CD8-positive, alpha-beta memory T cell (primary cell): ENCODE results near the gene RTTN. TPM values are rescaled to one million over a fixed set of nuclear protein-coding genes. Genes with fewer than 3 reads are reported as not detected.
A peak's percentile ranks its signal among the peaks of the same experiment; 100 is the strongest.

Source experiments
- CTCF ChIA-PET: fragments of 350-600 bp; sonication (Branson Sonifier 250); formaldehyde crosslinking; loops from one replicate; lab custom pipeline; 2021; ENCODE audit warnings: antibody characterized with exemption; lab: Charles Lee
- POLR2A ChIA-PET: fragments of 350-600 bp; sonication (Branson Sonifier 250); formaldehyde crosslinking; loops from one replicate; lab custom pipeline; 2021; ENCODE audit warnings: antibody characterized with exemption; lab: Charles Lee
- DNase-seq, 5 donors: peaks; one replicate each; pipeline versions ENCODE4 v3.0.0 to v3.0.0-alpha.2; 2020 to 2022; ENCODE audit warnings: mixed read lengths in 1 of 5
- H3K27ac ChIP-seq: one replicate; pipeline ENCODE4 v1.7.0; 2013; ENCODE audit warnings: low read depth, mild to moderate bottlenecking, low read length, moderate library complexity
- H3K27me3 ChIP-seq: 2 replicates; pipeline ENCODE4 v1.7.0; 2013; ENCODE audit warnings: low read length, mild to moderate bottlenecking; ENCODE audit not compliant: insufficient read depth, poor library complexity, severe bottlenecking
- H3K36me3 ChIP-seq: 2 replicates; pipeline ENCODE4 v1.7.0; 2013; ENCODE audit warnings: mild to moderate bottlenecking, low read length, moderate library complexity; ENCODE audit not compliant: insufficient read depth
- H3K4me1 ChIP-seq: 2 replicates; pipeline ENCODE4 v1.7.0; 2013; ENCODE audit warnings: mild to moderate bottlenecking, low read length, moderate library complexity; ENCODE audit not compliant: insufficient read depth
- H3K4me3 ChIP-seq: 2 replicates; pipeline ENCODE4 v1.7.0; 2013; ENCODE audit warnings: mild to moderate bottlenecking, low read length
- H3K9me3 ChIP-seq: 2 replicates; pipeline ENCODE4 v1.7.0; 2013; ENCODE audit warnings: mild to moderate bottlenecking, low read length
- H3K27ac Mint-ChIP-seq, 8 donors: one replicate each; pipeline ENCODE4 v1.8.0; 2020 to 2021; ENCODE audit warnings: mixed read lengths in 8 of 8, mild to moderate bottlenecking in 6 of 8, inconsistent platforms in 3 of 8, moderate library complexity in 3 of 8
- H3K27me3 Mint-ChIP-seq, 2 donors: one replicate each; pipeline ENCODE4 v1.8.0; 2020 to 2021; ENCODE audit warnings: mixed read lengths in 2 of 2, mild to moderate bottlenecking in 1 of 2, moderate library complexity in 1 of 2
- H3K36me3 Mint-ChIP-seq, 3 donors: one replicate each; pipeline ENCODE4 v1.8.0; 2020 to 2021; ENCODE audit warnings: mixed read lengths in 3 of 3, inconsistent platforms in 1 of 3, mild to moderate bottlenecking in 1 of 3
- H3K4me1 Mint-ChIP-seq, 3 donors: one replicate each; pipeline ENCODE4 v1.8.0; 2020 to 2021; ENCODE audit warnings: mixed read lengths in 3 of 3, inconsistent platforms in 1 of 3, mild to moderate bottlenecking in 1 of 3
- H3K4me3 Mint-ChIP-seq, 7 donors: one replicate each; pipeline ENCODE4 v1.8.0; 2020 to 2021; ENCODE audit warnings: mixed read lengths in 7 of 7, mild to moderate bottlenecking in 6 of 7, moderate library complexity in 4 of 7, inconsistent platforms in 2 of 7
- H3K9me3 Mint-ChIP-seq, 5 donors: one replicate each; pipeline ENCODE4 v1.8.0; 2020 to 2022; ENCODE audit warnings: mixed read lengths in 5 of 5, mild to moderate bottlenecking in 3 of 5, moderate library complexity in 2 of 5, inconsistent platforms in 1 of 5
- polyA plus RNA-seq: library from polyadenylated mRNA; unstranded; fragments of 300-500 nt; fragmentation: Illumina TruSeq; gene quantifications from one replicate; pipeline ENCODE4 v1.2.3, GENCODE V29; 2021
- total RNA-seq, 2 experiments: library from RNA; stranded (reverse); gene quantifications; one replicate each; pipeline ENCODE4 v1.2.3, GENCODE V29; 2021

RTTN gene
- total and polyA plus RNA-seq, 3 experiments from 2014 or later: 3.2 to 26.6 (median 24.7) TPM

DNA sequence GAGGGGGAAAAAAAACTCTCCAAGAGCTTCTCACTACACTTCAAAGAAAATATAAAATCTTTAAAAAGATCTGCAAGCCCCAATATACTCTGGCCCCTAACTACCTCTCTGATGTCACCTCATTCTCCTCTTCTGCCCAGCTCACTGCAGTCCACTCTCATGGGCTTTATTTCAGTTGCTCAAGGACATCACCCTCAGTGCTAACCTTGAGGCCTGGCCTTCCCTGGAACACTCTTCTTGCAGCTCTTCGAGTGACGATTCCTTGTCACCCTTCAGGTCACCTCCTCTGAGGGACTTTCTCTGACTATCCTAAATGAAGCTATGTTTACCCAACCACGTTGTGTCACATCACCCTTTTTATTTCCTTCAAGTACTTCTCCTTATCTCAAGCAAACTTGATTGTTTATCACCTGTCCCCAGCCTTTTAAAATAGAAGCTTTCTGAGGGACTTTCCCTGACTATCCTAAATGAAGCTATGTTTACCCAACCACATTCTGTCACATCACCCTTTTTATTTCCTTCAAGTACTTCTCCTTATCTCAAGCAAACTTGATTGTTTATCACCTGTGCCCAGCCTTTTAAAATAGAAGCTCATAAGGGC, 10.4 kb downstream of the RTTN start:
- H3K9me3 ChIP-seq: no peaks in the 10 kb centered on the region
- H3K4me1 ChIP-seq: no peaks in the 10 kb centered on the region
- Mint-ChIP-seq H3K4me3 (no peak overlapping the region), H3K36me3 (peaks cover 4 to 91% (median 16%) of the 10 kb centered on the region in 3 donors), H3K4me1 (peaks cover 1 to 7% (median 5%) of the 10 kb centered on the region in 3 donors), H3K9me3 (no peaks in the 10 kb centered on the region), H3K27me3 (no peaks in the 10 kb centered on the region), H3K27ac (peak overlapping the region in 2 of 8 donors; percentile 39 to 59)
- no peak overlapping the region for H3K27ac ChIP-seq
- no peak overlapping the region for H3K4me3 ChIP-seq
- no peaks in the 10 kb centered on the region for H3K27me3 ChIP-seq
- DNase-seq: no peak
- CTCF ChIA-PET: interaction anchor here (0.7 to 2.1 kb wide), 4 partner anchors 8 to 239 kb away, joined by 3 to 9 read pairs (median 4); no protein-coding TSS in a partner anchor
- POLR2A ChIA-PET: no interaction called here
- peaks cover 29% of the 10 kb centered on the region for H3K36me3 ChIP-seq

DNA sequence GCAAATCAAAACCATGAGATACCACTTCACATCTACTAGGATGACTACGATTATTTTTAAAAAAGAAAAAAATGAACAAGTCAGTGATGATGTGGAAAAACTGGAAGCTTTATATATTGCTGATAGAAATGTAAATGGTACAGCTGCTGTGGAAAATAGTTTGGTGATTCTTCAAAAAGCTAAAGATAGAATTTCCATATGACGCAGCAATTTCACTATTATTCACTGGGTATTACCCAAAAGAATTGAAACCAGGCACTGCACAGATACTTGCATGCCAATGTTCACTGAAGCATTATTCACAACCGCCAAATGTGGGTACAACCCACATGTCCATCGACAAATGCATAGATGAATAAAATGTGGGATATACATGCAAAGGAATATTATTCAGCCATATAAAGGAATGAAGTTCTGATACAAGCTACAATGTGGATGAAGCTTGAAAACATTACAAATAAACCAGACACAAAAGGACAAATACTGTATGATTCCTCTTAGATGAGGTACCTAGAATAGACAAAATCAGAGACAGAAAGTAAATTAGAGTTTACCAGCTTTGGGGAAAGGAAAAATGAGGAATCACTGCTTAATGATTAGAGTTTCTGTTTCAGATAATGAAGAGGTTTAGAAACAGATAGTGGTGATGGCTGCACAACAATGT, 11.1 kb downstream of the RTTN start:
- DNase-seq: no peak
- Histone ChIP-seq H3K4me3 (no peak overlapping the region), H3K36me3 (peaks cover 33% of the 10 kb centered on the region), H3K27me3 (no peaks in the 10 kb centered on the region), H3K27ac (no peak overlapping the region), H3K9me3 (no peaks in the 10 kb centered on the region), H3K4me1 (no peaks in the 10 kb centered on the region)
- H3K27ac Mint-ChIP-seq: no peak overlapping the region
- CTCF ChIA-PET: interaction anchor here (1.3 to 2.1 kb wide), 2 partner anchors 10 to 12 kb away, joined by 3 to 9 read pairs; partner anchors contain the start of gene RTTN
- H3K36me3 Mint-ChIP-seq: peaks cover 4 to 90% (median 19%) of the 10 kb centered on the region in 3 donors
- peaks cover 1 to 7% (median 5%) of the 10 kb centered on the region in 3 donors for H3K4me1 Mint-ChIP-seq
- no peaks in the 10 kb centered on the region for H3K9me3 Mint-ChIP-seq
- POLR2A ChIA-PET: no interaction called here
- H3K27me3 Mint-ChIP-seq: no peaks in the 10 kb centered on the region
- H3K4me3 Mint-ChIP-seq: no peak overlapping the region

GRCh38 chr18:70190529-70190928, 15.0 kb downstream of the RTTN start:
- Histone ChIP-seq H3K4me1 (no peaks in the 10 kb centered on the region), H3K36me3 (peaks cover 30% of the 10 kb centered on the region), H3K4me3 (no peak overlapping the region), H3K27ac (no peak overlapping the region), H3K9me3 (no peaks in the 10 kb centered on the region), H3K27me3 (no peaks in the 10 kb centered on the region)
- ChIA-PET CTCF (no interaction called here), POLR2A (no interaction called here)
- H3K4me1 Mint-ChIP-seq: peaks cover 3 to 11% (median 7%) of the 10 kb centered on the region in 3 donors
- H3K36me3 Mint-ChIP-seq: peaks cover 15 to 90% (median 24%) of the 10 kb centered on the region in 3 donors
- no peaks in the 10 kb centered on the region for H3K27me3 Mint-ChIP-seq
- no peak for DNase-seq
- H3K4me3 Mint-ChIP-seq: no peak overlapping the region
- H3K27ac Mint-ChIP-seq: no peak overlapping the region
- no peaks in the 10 kb centered on the region for H3K9me3 Mint-ChIP-seq

DNA sequence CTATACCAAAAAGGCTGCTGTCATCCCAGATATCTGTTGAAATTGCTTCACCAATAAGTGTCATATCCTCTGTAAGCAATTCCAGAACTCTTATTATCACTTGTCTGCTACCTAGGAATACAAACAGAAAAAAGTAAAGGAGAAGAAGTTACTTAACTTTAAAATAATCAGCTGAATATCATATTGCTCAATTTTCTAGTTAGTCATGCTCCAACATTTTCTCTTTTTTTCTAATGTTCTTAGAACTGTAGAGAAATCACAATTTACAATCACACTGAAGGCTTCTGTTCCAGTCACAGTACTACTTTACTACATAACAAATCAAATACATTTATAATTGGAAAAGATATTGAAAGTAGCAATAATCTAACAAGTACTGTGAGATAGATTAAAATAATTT, 17.4 kb downstream of the RTTN start:
- no peaks in the 10 kb centered on the region for H3K9me3 ChIP-seq
- H3K36me3 ChIP-seq: peaks cover 26% of the 10 kb centered on the region
- ChIA-PET POLR2A (no interaction called here), CTCF (interaction anchor here (1.1 kb wide), 1 partner anchor 7 kb away, joined by 3 read pairs; no protein-coding TSS in a partner anchor)
- Mint-ChIP-seq H3K4me3 (no peak overlapping the region), H3K36me3 (peaks cover 19 to 88% (median 26%) of the 10 kb centered on the region in 3 donors), H3K4me1 (peaks cover 10 to 20% (median 11%) of the 10 kb centered on the region in 3 donors), H3K9me3 (no peaks in the 10 kb centered on the region), H3K27me3 (no peaks in the 10 kb centered on the region), H3K27ac (no peak overlapping the region)
- no peaks in the 10 kb centered on the region for H3K4me1 ChIP-seq
- DNase-seq: no peak
- no peaks in the 10 kb centered on the region for H3K27me3 ChIP-seq
- H3K4me3 ChIP-seq: no peak overlapping the region
- H3K27ac ChIP-seq: no peak overlapping the region

DNA sequence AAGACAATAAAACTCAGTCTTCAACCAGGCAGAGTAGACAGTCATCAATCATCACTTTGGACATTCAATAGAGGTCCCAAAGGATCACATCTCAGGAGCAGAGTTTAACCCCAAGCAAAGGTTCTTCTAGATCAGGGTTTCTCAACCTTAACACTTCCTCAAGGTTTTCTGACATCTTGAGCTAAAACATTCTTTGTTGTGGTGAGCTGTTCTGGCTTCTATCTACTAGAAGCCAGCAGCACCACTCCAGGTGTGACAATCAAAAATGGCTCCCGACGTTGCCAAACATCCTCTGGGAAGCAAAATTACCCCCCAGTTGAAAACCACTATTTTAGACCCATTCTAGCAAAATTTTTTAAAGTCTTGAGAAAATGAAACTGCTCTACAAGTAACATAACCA, 22.0 kb downstream of the RTTN start:
- H3K27ac Mint-ChIP-seq: peak overlapping the region in 3 of 8 donors; percentile 13 to 56 (median 19)

DNA sequence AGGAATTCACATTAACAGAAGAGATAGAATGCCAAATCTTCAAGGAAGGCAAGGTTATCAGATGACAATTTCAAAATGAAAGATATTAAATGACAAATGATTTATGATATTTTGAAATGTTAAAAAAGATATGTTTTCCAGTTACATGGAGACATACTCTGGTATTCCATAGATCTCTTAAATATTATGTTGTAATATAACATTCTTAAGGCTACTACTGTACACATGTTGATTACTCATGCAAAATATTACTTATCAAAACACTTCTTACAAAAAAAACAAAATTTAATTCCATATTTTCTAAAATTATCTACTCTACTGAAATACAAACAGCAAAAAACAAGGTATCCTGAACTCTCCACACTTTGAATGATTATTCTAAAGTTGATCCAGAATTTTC, 22.9 kb downstream of the RTTN start:
- Histone ChIP-seq H3K27ac (no peak overlapping the region), H3K4me1 (no peaks in the 10 kb centered on the region), H3K27me3 (no peaks in the 10 kb centered on the region), H3K9me3 (no peaks in the 10 kb centered on the region), H3K36me3 (peaks cover 4% of the 10 kb centered on the region), H3K4me3 (no peak overlapping the region)
- Mint-ChIP-seq H3K27me3 (no peaks in the 10 kb centered on the region), H3K4me3 (no peak overlapping the region), H3K4me1 (peaks cover 21 to 34% (median 21%) of the 10 kb centered on the region in 3 donors), H3K9me3 (no peaks in the 10 kb centered on the region), H3K27ac (no peak overlapping the region), H3K36me3 (peaks cover 18 to 61% (median 22%) of the 10 kb centered on the region in 3 donors)
- POLR2A ChIA-PET: no interaction called here
- no peak for DNase-seq
- CTCF ChIA-PET: no interaction called here

More for the DNA sequence above, 22.0 kb downstream of the RTTN start:
- no peaks in the 10 kb centered on the region for H3K27me3 ChIP-seq
- no peak overlapping the region for H3K4me3 ChIP-seq
- no peak for DNase-seq
- no peaks in the 10 kb centered on the region for H3K9me3 ChIP-seq
- H3K4me3 Mint-ChIP-seq: peak overlapping the region in 2 of 7 donors; percentile 0 to 74
- peaks cover 10% of the 10 kb centered on the region for H3K36me3 ChIP-seq
- peaks cover 18 to 65% (median 22%) of the 10 kb centered on the region in 3 donors for H3K36me3 Mint-ChIP-seq
- H3K27ac ChIP-seq: no peak overlapping the region
- no peaks in the 10 kb centered on the region for H3K9me3 Mint-ChIP-seq
- H3K27me3 Mint-ChIP-seq: no peaks in the 10 kb centered on the region
- ChIA-PET POLR2A (no interaction called here), CTCF (interaction anchor here (1.9 kb wide), 1 partner anchor 11 kb away, joined by 9 read pairs; no protein-coding TSS in a partner anchor)
- H3K4me1 ChIP-seq: no peaks in the 10 kb centered on the region
- peaks cover 19 to 30% (median 21%) of the 10 kb centered on the region in 3 donors for H3K4me1 Mint-ChIP-seq

GRCh38 chr18:70181725-70182124, 23.8 kb downstream of the RTTN start:
- Histone ChIP-seq H3K36me3 (no peaks in the 10 kb centered on the region), H3K4me1 (no peaks in the 10 kb centered on the region), H3K27me3 (no peaks in the 10 kb centered on the region), H3K4me3 (no peak overlapping the region), H3K27ac (no peak overlapping the region), H3K9me3 (no peaks in the 10 kb centered on the region)
- POLR2A ChIA-PET: no interaction called here
- CTCF ChIA-PET: no interaction called here
- Mint-ChIP-seq H3K27ac (no peak overlapping the region), H3K36me3 (peaks cover 16 to 57% (median 21%) of the 10 kb centered on the region in 3 donors), H3K4me1 (peaks cover 21 to 34% (median 21%) of the 10 kb centered on the region in 3 donors), H3K4me3 (no peak overlapping the region), H3K27me3 (no peaks in the 10 kb centered on the region), H3K9me3 (no peaks in the 10 kb centered on the region)
- no peak for DNase-seq

DNA sequence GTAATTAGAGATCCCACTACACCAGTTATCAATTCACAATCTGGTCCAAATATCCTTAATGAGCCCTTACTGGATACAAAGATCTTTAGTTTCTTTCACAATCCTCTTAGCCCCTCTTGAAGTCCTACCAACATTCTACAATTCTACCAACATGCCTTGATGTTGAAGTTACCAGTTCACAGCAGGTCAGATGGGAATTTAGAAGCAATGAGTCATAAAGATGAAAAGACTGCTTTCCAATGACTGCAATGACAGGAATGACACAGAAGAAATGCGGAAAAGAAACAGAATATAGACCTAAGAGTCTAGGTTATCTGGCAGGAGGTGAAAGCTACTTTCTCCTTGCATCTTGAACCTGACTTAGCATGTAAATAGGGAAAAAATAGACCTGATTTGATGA, 24.5 kb downstream of the RTTN start:
- H3K27ac Mint-ChIP-seq: no peak overlapping the region
- POLR2A ChIA-PET: no interaction called here
- no peaks in the 10 kb centered on the region for H3K9me3 Mint-ChIP-seq
- H3K4me1 ChIP-seq: no peaks in the 10 kb centered on the region
- no peaks in the 10 kb centered on the region for H3K36me3 ChIP-seq
- no peak overlapping the region for H3K4me3 Mint-ChIP-seq
- H3K4me3 ChIP-seq: no peak overlapping the region
- DNase-seq: no peak
- peaks cover 10 to 55% (median 18%) of the 10 kb centered on the region in 3 donors for H3K36me3 Mint-ChIP-seq
- no peaks in the 10 kb centered on the region for H3K27me3 ChIP-seq
- H3K9me3 ChIP-seq: no peaks in the 10 kb centered on the region
- H3K27me3 Mint-ChIP-seq: no peaks in the 10 kb centered on the region
- CTCF ChIA-PET: no interaction called here
- H3K27ac ChIP-seq: no peak overlapping the region
- H3K4me1 Mint-ChIP-seq: peaks cover 21 to 33% (median 21%) of the 10 kb centered on the region in 3 donors
